ENCODE results near the gene EXOC6B.
"Not testable (repeated sequence)": the region's sequence is repeated elsewhere in the genome, so short reads cannot be mapped to it uniquely, and the experiment has no call there.

The EXOC6B gene

GRCh38 chr2:72535586-72535985, 290.2 kb downstream of the EXOC6B start:
- H3K4me3 ChIP-seq (ENCODE audit: low read length); H3K36me3 ChIP-seq (ENCODE audit: control insufficient read depth, insufficient read depth, low read length); H3K9ac ChIP-seq (ENCODE audit: low read length); H3K27ac ChIP-seq (ENCODE audit: low read depth, low read length); H3K4me1 ChIP-seq (ENCODE audit: control insufficient read depth, insufficient read depth, low read length); H3K27me3 ChIP-seq (ENCODE audit: control insufficient read depth, insufficient read depth, low read length): not testable (repeated sequence)

DNA sequence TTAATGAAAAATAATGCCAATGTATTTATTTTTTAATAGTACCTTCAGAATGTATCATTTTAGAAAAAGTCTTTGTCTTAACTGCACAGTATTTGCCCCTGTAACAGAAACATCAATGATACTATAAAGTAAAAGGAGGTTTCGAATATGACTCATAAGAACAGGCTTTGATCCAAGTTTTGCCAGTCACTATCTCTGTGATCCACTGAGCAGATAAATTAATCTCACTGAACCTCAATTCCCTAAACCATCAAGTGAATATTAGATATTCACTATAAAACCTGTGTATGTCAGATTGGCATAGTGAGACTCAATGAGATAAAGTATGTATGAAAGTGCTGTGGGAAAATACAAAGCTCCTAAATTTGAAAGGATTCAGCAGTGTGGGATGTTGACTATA, 292.1 kb downstream of the EXOC6B start:
- Histone ChIP-seq H3K9ac (ENCODE audit: low read length) (no peak overlapping the region), H3K4me3 (ENCODE audit: low read length) (no peak overlapping the region), H3K4me1 (ENCODE audit: control insufficient read depth, insufficient read depth, low read length) (no peaks in the 10 kb centered on the region), H3K36me3 (ENCODE audit: control insufficient read depth, insufficient read depth, low read length) (no peaks in the 10 kb centered on the region), H3K27ac (ENCODE audit: low read depth, low read length) (no peak overlapping the region), H3K27me3 (ENCODE audit: control insufficient read depth, insufficient read depth, low read length) (no peaks in the 10 kb centered on the region)

DNA sequence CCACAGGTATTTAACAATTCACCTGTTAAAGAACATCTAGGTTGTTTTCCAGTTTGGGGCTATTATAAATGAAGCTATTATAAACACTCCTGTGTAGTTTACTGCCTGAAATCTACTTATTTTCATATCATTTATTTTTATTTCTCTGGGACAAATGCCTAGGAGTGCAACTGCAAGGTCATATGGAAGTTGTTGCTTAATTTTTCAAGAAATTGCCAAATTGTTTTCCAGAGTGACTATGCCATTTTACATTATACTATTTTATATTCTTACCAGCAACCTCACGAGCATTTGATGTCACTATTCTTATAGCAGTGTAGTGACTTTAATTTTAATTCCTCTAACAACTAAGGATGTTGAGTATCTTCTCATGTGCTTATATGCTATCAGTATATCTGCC, 298.4 kb downstream of the EXOC6B start:
- H3K27me3 ChIP-seq (ENCODE audit: control insufficient read depth, insufficient read depth, low read length), result no peaks in the 10 kb centered on the region
- H3K27ac ChIP-seq (ENCODE audit: low read depth, low read length), result no peak overlapping the region
- H3K4me1 ChIP-seq (ENCODE audit: control insufficient read depth, insufficient read depth, low read length), result no peaks in the 10 kb centered on the region
- H3K36me3 ChIP-seq (ENCODE audit: control insufficient read depth, insufficient read depth, low read length), result no peaks in the 10 kb centered on the region
- H3K4me3 ChIP-seq (ENCODE audit: low read length), result no peak overlapping the region
- H3K9ac ChIP-seq (ENCODE audit: low read length), result no peak overlapping the region

GRCh38 chr2:72526623-72527022, 299.2 kb downstream of the EXOC6B start:
- Histone ChIP-seq H3K27me3 (ENCODE audit: control insufficient read depth, insufficient read depth, low read length) (no peaks in the 10 kb centered on the region), H3K9ac (ENCODE audit: low read length) (no peak overlapping the region), H3K4me3 (ENCODE audit: low read length) (no peak overlapping the region), H3K36me3 (ENCODE audit: control insufficient read depth, insufficient read depth, low read length) (no peaks in the 10 kb centered on the region), H3K4me1 (ENCODE audit: control insufficient read depth, insufficient read depth, low read length) (no peaks in the 10 kb centered on the region), H3K27ac (ENCODE audit: low read depth, low read length) (no peak overlapping the region)

GRCh38 chr2:72524071-72524470, 301.8 kb downstream of the EXOC6B start:
- Histone ChIP-seq H3K27ac (ENCODE audit: low read depth, low read length) (no peak overlapping the region), H3K27me3 (ENCODE audit: control insufficient read depth, insufficient read depth, low read length) (no peaks in the 10 kb centered on the region), H3K4me1 (ENCODE audit: control insufficient read depth, insufficient read depth, low read length) (no peaks in the 10 kb centered on the region), H3K4me3 (ENCODE audit: low read length) (no peak overlapping the region), H3K9ac (ENCODE audit: low read length) (no peak overlapping the region), H3K36me3 (ENCODE audit: control insufficient read depth, insufficient read depth, low read length) (no peaks in the 10 kb centered on the region)

DNA sequence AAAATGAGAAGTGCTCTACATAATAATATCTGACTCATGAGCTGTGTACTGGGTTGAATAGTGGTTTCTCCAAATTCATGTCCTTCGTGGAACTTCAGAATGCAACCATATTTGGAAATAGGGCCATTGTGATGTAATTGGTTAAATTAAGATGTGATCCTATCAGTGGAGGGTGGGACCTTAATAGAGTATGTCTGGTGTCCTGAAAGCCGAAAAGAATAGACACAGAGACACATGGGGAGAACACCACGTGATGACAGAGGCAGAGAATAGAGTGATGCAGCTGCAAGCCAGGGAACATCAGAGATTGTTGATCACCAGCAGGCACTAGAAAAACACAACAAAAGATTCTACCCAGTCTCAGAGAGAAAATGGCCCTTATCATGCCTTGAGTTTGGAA, 310.1 kb downstream of the EXOC6B start:
- H3K9ac ChIP-seq (ENCODE audit: low read length), result no peak overlapping the region
- no peak overlapping the region for H3K27ac ChIP-seq (ENCODE audit: low read depth, low read length)
- no peak overlapping the region for H3K4me3 ChIP-seq (ENCODE audit: low read length)
- no peaks in the 10 kb centered on the region for H3K27me3 ChIP-seq (ENCODE audit: control insufficient read depth, insufficient read depth, low read length)
- H3K4me1 ChIP-seq (ENCODE audit: control insufficient read depth, insufficient read depth, low read length), result no peaks in the 10 kb centered on the region
- H3K36me3 ChIP-seq (ENCODE audit: control insufficient read depth, insufficient read depth, low read length), result no peaks in the 10 kb centered on the region

DNA sequence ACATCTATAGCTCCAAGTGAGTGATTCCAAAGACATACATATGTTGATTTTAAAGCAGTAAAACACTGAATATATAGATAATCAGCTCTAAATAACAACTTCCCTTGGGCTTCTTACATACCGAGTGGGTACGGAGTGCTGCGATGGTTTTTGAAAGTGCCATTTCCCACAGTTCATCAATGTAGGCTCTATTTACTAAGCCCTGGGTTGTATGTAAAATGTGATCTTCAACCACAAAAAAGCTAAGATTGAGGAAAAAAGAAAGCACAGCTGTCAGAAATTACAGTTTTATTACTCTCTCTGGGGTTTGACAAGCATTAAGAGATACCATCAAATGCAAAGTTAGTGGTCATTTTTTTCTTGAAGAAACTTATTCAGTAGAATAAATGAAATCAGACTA, 312.8 kb downstream of the EXOC6B start:
- no peaks in the 10 kb centered on the region for H3K36me3 ChIP-seq (ENCODE audit: control insufficient read depth, insufficient read depth, low read length)
- H3K9ac ChIP-seq (ENCODE audit: low read length), result no peak overlapping the region
- no peak overlapping the region for H3K27ac ChIP-seq (ENCODE audit: low read depth, low read length)
- no peaks in the 10 kb centered on the region for H3K27me3 ChIP-seq (ENCODE audit: control insufficient read depth, insufficient read depth, low read length)
- H3K4me3 ChIP-seq (ENCODE audit: low read length), result no peak overlapping the region
- no peaks in the 10 kb centered on the region for H3K4me1 ChIP-seq (ENCODE audit: control insufficient read depth, insufficient read depth, low read length)

- H3K4me1 ChIP-seq (ENCODE audit: control insufficient read depth, insufficient read depth, low read length), result no peaks in the 10 kb centered on the region
- no peak overlapping the region for H3K9ac ChIP-seq (ENCODE audit: low read length)
- no peak overlapping the region for H3K4me3 ChIP-seq (ENCODE audit: low read length)
- no peaks in the 10 kb centered on the region for H3K36me3 ChIP-seq (ENCODE audit: control insufficient read depth, insufficient read depth, low read length)
- H3K27ac ChIP-seq (ENCODE audit: low read depth, low read length), result no peak overlapping the region
- H3K27me3 ChIP-seq (ENCODE audit: control insufficient read depth, insufficient read depth, low read length), result no peaks in the 10 kb centered on the region
These were observed 313.5 kb downstream of the EXOC6B start for GRCh38 chr2:72512376-72512775.

GRCh38 chr2:72511906-72512305, 313.9 kb downstream of the EXOC6B start:
- Histone ChIP-seq H3K27me3 (ENCODE audit: control insufficient read depth, insufficient read depth, low read length) (no peaks in the 10 kb centered on the region), H3K4me3 (ENCODE audit: low read length) (no peak overlapping the region), H3K4me1 (ENCODE audit: control insufficient read depth, insufficient read depth, low read length) (no peaks in the 10 kb centered on the region), H3K9ac (ENCODE audit: low read length) (no peak overlapping the region), H3K27ac (ENCODE audit: low read depth, low read length) (no peak overlapping the region), H3K36me3 (ENCODE audit: control insufficient read depth, insufficient read depth, low read length) (no peaks in the 10 kb centered on the region)

DNA sequence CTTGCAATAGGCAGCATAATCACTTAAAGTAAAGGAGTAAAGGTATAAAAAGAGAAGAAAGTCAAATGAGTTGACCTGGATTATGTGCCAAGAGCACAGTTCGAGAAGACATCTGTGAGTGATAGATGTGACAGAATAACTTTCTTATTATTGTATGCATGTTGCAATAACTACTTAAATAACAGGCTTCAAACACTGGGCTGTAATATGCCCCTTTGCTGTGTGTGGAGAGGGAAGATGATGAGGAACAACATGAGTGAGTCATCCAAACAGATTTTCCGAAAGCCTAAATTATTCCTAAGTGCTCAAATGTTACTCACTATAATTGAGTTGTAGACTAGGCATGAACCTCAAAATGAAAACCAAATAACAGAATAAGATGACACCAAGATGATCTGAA, 328.1 kb downstream of the EXOC6B start:
- Histone ChIP-seq H3K4me1 (ENCODE audit: control insufficient read depth, insufficient read depth, low read length) (no peaks in the 10 kb centered on the region), H3K27ac (ENCODE audit: low read depth, low read length) (no peak overlapping the region), H3K9ac (ENCODE audit: low read length) (no peak overlapping the region), H3K4me3 (ENCODE audit: low read length) (no peak overlapping the region), H3K36me3 (ENCODE audit: control insufficient read depth, insufficient read depth, low read length) (no peaks in the 10 kb centered on the region), H3K27me3 (ENCODE audit: control insufficient read depth, insufficient read depth, low read length) (no peaks in the 10 kb centered on the region)

DNA sequence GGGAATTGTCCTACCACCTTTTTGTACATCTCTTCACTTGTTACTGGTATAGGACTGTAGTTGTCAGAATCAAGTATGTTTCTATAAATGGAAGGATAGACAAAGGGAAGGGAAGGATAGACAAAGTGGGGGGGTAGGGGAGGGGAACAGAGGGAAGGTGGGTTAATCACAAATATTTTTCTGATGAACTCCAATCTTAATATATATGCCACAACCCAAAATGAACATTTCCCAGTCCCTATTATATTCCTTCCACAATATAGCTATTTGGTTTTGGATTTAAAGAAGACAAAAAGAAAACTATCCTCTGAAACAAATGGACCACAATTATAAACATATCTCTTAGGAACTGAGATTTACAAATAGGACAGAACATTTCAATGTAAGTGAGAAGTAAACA, 329.4 kb downstream of the EXOC6B start:
- no peak overlapping the region for H3K27ac ChIP-seq (ENCODE audit: low read depth, low read length)
- H3K4me1 ChIP-seq (ENCODE audit: control insufficient read depth, insufficient read depth, low read length), result no peaks in the 10 kb centered on the region
- no peaks in the 10 kb centered on the region for H3K27me3 ChIP-seq (ENCODE audit: control insufficient read depth, insufficient read depth, low read length)
- no peaks in the 10 kb centered on the region for H3K36me3 ChIP-seq (ENCODE audit: control insufficient read depth, insufficient read depth, low read length)
- H3K9ac ChIP-seq (ENCODE audit: low read length), result no peak overlapping the region
- no peak overlapping the region for H3K4me3 ChIP-seq (ENCODE audit: low read length)

- Histone ChIP-seq H3K4me3 (ENCODE audit: low read length) (no peak overlapping the region), H3K36me3 (ENCODE audit: control insufficient read depth, insufficient read depth, low read length) (no peaks in the 10 kb centered on the region), H3K27ac (ENCODE audit: low read depth, low read length) (no peak overlapping the region), H3K9ac (ENCODE audit: low read length) (no peak overlapping the region), H3K27me3 (ENCODE audit: control insufficient read depth, insufficient read depth, low read length) (no peaks in the 10 kb centered on the region), H3K4me1 (ENCODE audit: control insufficient read depth, insufficient read depth, low read length) (no peaks in the 10 kb centered on the region)
These were observed 331.4 kb downstream of the EXOC6B start for GRCh38 chr2:72494392-72494791.

GRCh38 chr2:72484622-72485021, 341.2 kb downstream of the EXOC6B start:
- H3K4me1 ChIP-seq (ENCODE audit: control insufficient read depth, insufficient read depth, low read length); H3K9ac ChIP-seq (ENCODE audit: low read length); H3K4me3 ChIP-seq (ENCODE audit: low read length); H3K27me3 ChIP-seq (ENCODE audit: control insufficient read depth, insufficient read depth, low read length); H3K27ac ChIP-seq (ENCODE audit: low read depth, low read length); H3K36me3 ChIP-seq (ENCODE audit: control insufficient read depth, insufficient read depth, low read length): not testable (repeated sequence)

DNA sequence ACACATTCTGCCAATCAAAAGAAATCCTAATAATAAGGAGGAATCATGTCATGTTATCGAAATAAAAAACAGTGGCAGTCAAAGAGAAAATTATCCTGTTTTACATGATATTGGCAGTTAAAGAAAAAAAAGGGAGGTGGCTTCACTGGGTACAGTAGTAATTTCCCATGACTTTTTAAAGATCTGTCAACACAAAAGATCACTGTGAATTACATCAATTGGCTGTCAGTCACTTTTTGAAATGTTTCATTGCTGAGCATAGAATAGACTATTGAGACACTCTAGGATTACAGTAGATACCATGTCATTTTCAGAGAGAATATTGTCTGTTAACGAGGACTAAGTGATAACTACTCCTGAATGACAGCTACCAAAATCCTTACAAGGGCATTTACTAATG, 342.5 kb downstream of the EXOC6B start:
- Histone ChIP-seq H3K36me3 (ENCODE audit: control insufficient read depth, insufficient read depth, low read length) (peaks cover 2% of the 10 kb centered on the region), H3K27ac (ENCODE audit: low read depth, low read length) (no peak overlapping the region), H3K4me1 (ENCODE audit: control insufficient read depth, insufficient read depth, low read length) (no peaks in the 10 kb centered on the region), H3K4me3 (ENCODE audit: low read length) (no peak overlapping the region), H3K27me3 (ENCODE audit: control insufficient read depth, insufficient read depth, low read length) (no peaks in the 10 kb centered on the region), H3K9ac (ENCODE audit: low read length) (no peak overlapping the region)

Data from rectal smooth muscle tissue (tissue), 1 donor.